ENCODE data around the gene FJX1. TPM values are rescaled to one million over a fixed set of nuclear protein-coding genes. Genes with fewer than 3 reads are reported as not detected.

The FJX1 gene
- total RNA-seq, 1 experiment from 2014 or later: not detected

DNA sequence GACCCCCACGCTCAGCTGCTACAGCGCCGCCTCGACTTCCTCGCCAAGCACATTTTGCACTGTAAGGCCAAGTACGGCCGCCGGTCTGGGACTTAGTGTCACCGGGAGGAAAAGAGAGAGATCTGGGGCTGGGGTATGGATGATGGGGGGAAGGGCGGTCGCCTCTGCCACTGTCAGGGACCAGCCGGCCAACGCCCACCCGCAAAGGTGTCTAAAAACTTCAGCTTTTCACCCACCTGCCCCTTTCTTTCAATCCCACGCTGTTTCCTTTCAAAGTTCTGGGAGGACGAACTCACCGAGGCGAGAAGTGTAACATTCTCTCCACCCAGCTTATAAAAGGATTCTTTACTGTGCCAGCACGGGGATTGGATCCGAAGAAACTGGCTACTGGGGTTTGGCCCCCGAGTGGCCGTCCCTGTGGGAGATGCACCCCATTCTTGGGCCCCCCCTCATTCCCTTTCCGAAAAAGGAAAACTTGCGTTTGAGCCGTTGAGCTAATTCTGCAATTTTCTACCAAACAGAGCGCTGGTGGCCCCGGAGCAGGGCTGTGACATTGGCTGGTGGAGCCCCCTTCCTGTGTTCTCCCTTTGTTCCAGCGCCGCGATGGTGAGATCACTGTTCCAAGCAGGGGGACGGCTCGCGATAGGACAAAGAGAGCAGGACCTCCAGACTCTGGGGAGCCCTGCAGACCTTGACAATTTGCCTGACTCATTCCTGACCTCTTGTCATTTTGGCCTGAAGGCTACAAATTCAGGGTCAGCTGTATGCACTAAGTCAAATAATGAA lies 1.8 kb downstream of the FJX1 start:
- Histone ChIP-seq H2AFZ (ENCODE audit: low read length) (no peak overlapping the region), H3K36me3 (ENCODE audit: insufficient read depth, low read length) (no peaks in the 10 kb centered on the region), H3K9ac (ENCODE audit: low read length) (no peak overlapping the region), H3K4me1 (ENCODE audit: low read length) (no peaks in the 10 kb centered on the region), H4K20me1 (ENCODE audit: insufficient read depth, low read depth, low read length) (no peaks in the 10 kb centered on the region), H3K4me3 (ENCODE audit: low read length) (no peak overlapping the region), H3K9me2 (replicated peaks; ENCODE audit: insufficient read depth, low read length) (no peaks in the 10 kb centered on the region), H3K27me3 (ENCODE audit: low read length) (no peaks in the 10 kb centered on the region), H3K79me2 (ENCODE audit: low read length) (no peaks in the 10 kb centered on the region), H3K27ac (ENCODE audit: low read length) (no peak overlapping the region), H3K9me3 (ENCODE audit: low read length) (no peaks in the 10 kb centered on the region), H3K4me2 (ENCODE audit: low read depth, low read length, poor library complexity, severe bottlenecking) (no peak overlapping the region)
- no peak for DNase-seq

DNA sequence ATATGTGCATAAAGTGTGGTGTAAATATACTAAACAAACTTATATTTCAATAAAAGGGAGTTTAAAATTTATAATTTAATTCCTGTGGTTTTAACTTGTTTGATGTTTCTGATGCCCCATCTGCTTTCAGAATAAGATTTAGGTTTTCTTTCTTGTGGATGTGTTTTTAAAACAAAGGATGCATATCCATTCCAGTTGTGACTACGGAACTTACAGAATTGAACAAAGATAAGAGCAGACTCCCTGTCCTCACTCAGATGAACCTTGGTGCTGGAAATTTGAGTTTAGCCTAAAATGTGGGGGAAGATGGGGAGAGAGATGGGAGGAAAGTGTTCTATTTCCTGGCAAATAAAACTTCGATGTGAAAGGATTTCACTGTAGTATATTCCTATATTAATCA lies 2.5 kb downstream of the FJX1 start:
- Histone ChIP-seq H3K36me3 (ENCODE audit: insufficient read depth, low read length) (no peaks in the 10 kb centered on the region), H3K4me3 (ENCODE audit: low read length) (no peak overlapping the region), H3K4me2 (ENCODE audit: low read depth, low read length, poor library complexity, severe bottlenecking) (no peak overlapping the region), H3K9ac (ENCODE audit: low read length) (no peak overlapping the region), H2AFZ (ENCODE audit: low read length) (no peak overlapping the region), H3K27ac (ENCODE audit: low read length) (no peak overlapping the region), H3K4me1 (ENCODE audit: low read length) (no peaks in the 10 kb centered on the region), H3K27me3 (ENCODE audit: low read length) (no peaks in the 10 kb centered on the region), H3K9me2 (replicated peaks; ENCODE audit: insufficient read depth, low read length) (no peaks in the 10 kb centered on the region), H3K9me3 (ENCODE audit: low read length) (no peaks in the 10 kb centered on the region), H4K20me1 (ENCODE audit: insufficient read depth, low read depth, low read length) (no peaks in the 10 kb centered on the region), H3K79me2 (ENCODE audit: low read length) (no peaks in the 10 kb centered on the region)
- DNase-seq: no peak

DNA sequence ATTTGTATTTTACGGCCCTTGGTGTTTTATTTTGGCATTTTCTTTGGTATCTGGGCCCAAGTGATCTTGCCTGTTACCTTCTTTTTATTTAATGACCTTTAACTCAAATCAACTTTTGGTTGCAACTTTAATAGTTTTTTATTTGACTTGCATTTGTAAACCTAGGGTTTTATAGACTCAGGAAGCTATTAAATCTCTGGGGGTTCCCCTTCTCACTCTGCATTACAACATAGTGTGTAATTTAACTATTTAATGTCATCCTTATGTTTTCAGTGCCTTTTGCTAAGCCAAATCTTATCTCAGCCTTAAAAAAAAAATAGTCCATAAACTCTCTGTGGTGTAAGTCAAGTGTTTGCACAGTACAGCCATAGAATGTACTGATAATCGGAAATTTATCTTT lies 3.4 kb downstream of the FJX1 start:
- H3K4me2 ChIP-seq (ENCODE audit: low read depth, low read length, poor library complexity, severe bottlenecking): no peak overlapping the region
- no peaks in the 10 kb centered on the region for H3K4me1 ChIP-seq (ENCODE audit: low read length)
- H4K20me1 ChIP-seq (ENCODE audit: insufficient read depth, low read depth, low read length): no peaks in the 10 kb centered on the region
- no peaks in the 10 kb centered on the region for H3K27me3 ChIP-seq (ENCODE audit: low read length)
- no peak for DNase-seq
- H3K36me3 ChIP-seq (ENCODE audit: insufficient read depth, low read length): no peaks in the 10 kb centered on the region
- no peak overlapping the region for H3K27ac ChIP-seq (ENCODE audit: low read length)
- no peak overlapping the region for H2AFZ ChIP-seq (ENCODE audit: low read length)
- H3K4me3 ChIP-seq (ENCODE audit: low read length): no peak overlapping the region
- no peaks in the 10 kb centered on the region for H3K79me2 ChIP-seq (ENCODE audit: low read length)
- H3K9me3 ChIP-seq (ENCODE audit: low read length): no peaks in the 10 kb centered on the region
- H3K9ac ChIP-seq (ENCODE audit: low read length): no peak overlapping the region
- H3K9me2 ChIP-seq (replicated peaks; ENCODE audit: insufficient read depth, low read length): no peaks in the 10 kb centered on the region

DNA sequence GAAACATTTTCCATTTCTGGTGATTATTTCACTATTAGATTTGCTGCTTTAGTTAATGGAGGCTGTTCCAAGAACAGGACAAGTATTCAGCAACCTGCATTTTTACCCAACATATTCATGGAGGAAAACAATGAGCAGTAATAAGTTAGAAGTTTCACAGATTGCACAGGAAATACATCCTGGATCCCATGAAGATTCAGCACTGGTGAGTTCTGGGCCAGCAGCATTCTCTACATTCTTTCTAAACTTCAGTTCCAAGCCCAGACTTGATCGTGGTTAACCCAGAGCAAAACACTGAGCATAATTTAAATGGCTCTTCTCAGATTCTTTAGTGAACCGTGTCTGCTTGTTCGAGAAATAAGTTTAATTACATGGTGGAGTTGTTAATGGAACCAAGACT lies 3.8 kb downstream of the FJX1 start:
- Histone ChIP-seq H4K20me1 (ENCODE audit: insufficient read depth, low read depth, low read length) (no peaks in the 10 kb centered on the region), H3K4me2 (ENCODE audit: low read depth, low read length, poor library complexity, severe bottlenecking) (no peak overlapping the region), H3K4me1 (ENCODE audit: low read length) (no peaks in the 10 kb centered on the region), H3K9me3 (ENCODE audit: low read length) (no peaks in the 10 kb centered on the region), H3K36me3 (ENCODE audit: insufficient read depth, low read length) (no peaks in the 10 kb centered on the region), H3K9me2 (replicated peaks; ENCODE audit: insufficient read depth, low read length) (no peaks in the 10 kb centered on the region), H2AFZ (ENCODE audit: low read length) (no peak overlapping the region), H3K4me3 (ENCODE audit: low read length) (no peak overlapping the region), H3K27ac (ENCODE audit: low read length) (no peak overlapping the region), H3K27me3 (ENCODE audit: low read length) (no peaks in the 10 kb centered on the region), H3K79me2 (ENCODE audit: low read length) (no peaks in the 10 kb centered on the region), H3K9ac (ENCODE audit: low read length) (no peak overlapping the region)
- DNase-seq: no peak

DNA sequence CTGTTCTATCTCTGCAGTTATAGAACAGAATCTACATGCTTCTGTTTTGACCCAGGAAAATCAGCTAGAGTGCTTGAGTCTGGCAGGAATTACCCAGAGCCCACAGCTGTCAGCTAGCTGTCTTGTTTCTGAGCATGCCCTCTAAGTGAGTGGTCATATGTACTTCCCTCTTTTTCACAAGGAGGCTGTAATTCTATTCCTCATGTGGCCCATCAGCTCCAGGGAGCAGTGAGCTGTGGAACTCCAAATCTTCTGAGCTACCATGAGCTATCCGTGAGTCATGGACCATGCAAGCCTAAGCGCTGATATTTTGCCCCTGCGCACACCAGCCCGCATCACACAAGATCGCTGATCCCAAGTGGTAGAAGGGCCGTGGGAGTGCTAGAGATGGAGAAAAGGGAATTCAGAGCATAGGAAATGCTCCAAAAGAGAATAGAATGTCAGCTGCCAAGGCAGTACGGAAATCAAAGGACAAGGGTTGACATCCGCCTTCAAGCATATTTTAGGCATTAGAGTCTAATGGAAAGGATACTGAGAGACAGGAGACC lies 5.4 kb downstream of the FJX1 start:
- Histone ChIP-seq H3K9ac (ENCODE audit: low read length) (no peak overlapping the region), H3K4me1 (ENCODE audit: low read length) (no peaks in the 10 kb centered on the region), H3K79me2 (ENCODE audit: low read length) (no peaks in the 10 kb centered on the region), H3K4me3 (ENCODE audit: low read length) (no peak overlapping the region), H2AFZ (ENCODE audit: low read length) (no peak overlapping the region), H3K9me2 (replicated peaks; ENCODE audit: insufficient read depth, low read length) (no peaks in the 10 kb centered on the region), H3K27me3 (ENCODE audit: low read length) (no peaks in the 10 kb centered on the region), H3K4me2 (ENCODE audit: low read depth, low read length, poor library complexity, severe bottlenecking) (no peak overlapping the region), H3K27ac (ENCODE audit: low read length) (no peak overlapping the region), H4K20me1 (ENCODE audit: insufficient read depth, low read depth, low read length) (no peaks in the 10 kb centered on the region), H3K36me3 (ENCODE audit: insufficient read depth, low read length) (no peaks in the 10 kb centered on the region), H3K9me3 (ENCODE audit: low read length) (no peaks in the 10 kb centered on the region)
- no peak for DNase-seq

DNA sequence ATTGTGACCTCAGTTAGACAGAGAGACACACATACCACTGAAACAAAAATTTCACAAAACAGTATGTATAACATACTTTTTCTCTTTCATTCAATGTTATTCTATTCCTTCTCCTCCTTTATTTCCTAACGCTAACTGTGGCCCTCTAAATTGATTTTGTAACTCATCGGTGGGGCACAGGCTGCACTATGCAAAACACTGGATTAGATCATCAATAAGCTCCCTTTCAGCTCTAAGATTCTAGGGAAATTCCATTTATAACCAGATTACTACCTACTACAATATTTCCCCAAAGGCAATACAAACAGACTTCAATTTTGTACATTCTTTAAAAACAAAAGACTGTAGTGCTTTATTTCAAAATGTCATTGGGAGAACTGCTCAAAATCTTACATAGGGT lies 6.1 kb downstream of the FJX1 start:
- Histone ChIP-seq H3K4me1 (ENCODE audit: low read length) (no peaks in the 10 kb centered on the region), H4K20me1 (ENCODE audit: insufficient read depth, low read depth, low read length) (no peaks in the 10 kb centered on the region), H3K27ac (ENCODE audit: low read length) (no peak overlapping the region), H3K9me3 (ENCODE audit: low read length) (no peaks in the 10 kb centered on the region), H3K27me3 (ENCODE audit: low read length) (no peaks in the 10 kb centered on the region), H3K36me3 (ENCODE audit: insufficient read depth, low read length) (no peaks in the 10 kb centered on the region), H3K4me3 (ENCODE audit: low read length) (no peak overlapping the region), H3K4me2 (ENCODE audit: low read depth, low read length, poor library complexity, severe bottlenecking) (no peak overlapping the region), H3K9ac (ENCODE audit: low read length) (no peak overlapping the region), H3K79me2 (ENCODE audit: low read length) (no peaks in the 10 kb centered on the region), H3K9me2 (replicated peaks; ENCODE audit: insufficient read depth, low read length) (no peaks in the 10 kb centered on the region), H2AFZ (ENCODE audit: low read length) (no peak overlapping the region)
- no peak for DNase-seq

DNA sequence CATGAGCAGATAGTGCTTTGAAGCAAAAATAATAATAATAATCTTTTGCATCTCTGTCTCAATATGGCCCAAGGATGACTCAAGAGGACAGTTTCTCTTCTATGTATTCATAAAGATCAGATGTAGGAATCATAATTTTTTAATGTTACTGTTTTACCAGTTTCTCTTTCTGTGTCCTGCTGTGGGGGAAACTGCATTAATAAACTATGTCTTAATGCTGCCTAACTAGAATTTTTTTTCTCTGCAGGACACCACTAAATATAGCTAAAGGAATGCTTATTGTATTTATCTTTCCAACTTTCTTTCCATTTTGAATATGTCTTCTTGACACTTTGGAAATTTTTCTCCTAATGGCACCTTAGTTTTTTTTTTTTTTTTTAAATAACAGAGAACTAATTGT lies 6.5 kb downstream of the FJX1 start:
- Histone ChIP-seq H3K79me2 (ENCODE audit: low read length) (no peaks in the 10 kb centered on the region), H3K4me3 (ENCODE audit: low read length) (no peak overlapping the region), H3K36me3 (ENCODE audit: insufficient read depth, low read length) (no peaks in the 10 kb centered on the region), H3K9me2 (replicated peaks; ENCODE audit: insufficient read depth, low read length) (no peaks in the 10 kb centered on the region), H3K27ac (ENCODE audit: low read length) (no peak overlapping the region), H3K9me3 (ENCODE audit: low read length) (no peaks in the 10 kb centered on the region), H3K27me3 (ENCODE audit: low read length) (no peaks in the 10 kb centered on the region), H3K9ac (ENCODE audit: low read length) (no peak overlapping the region), H2AFZ (ENCODE audit: low read length) (no peak overlapping the region), H3K4me1 (ENCODE audit: low read length) (no peaks in the 10 kb centered on the region), H4K20me1 (ENCODE audit: insufficient read depth, low read depth, low read length) (no peaks in the 10 kb centered on the region), H3K4me2 (ENCODE audit: low read depth, low read length, poor library complexity, severe bottlenecking) (no peak overlapping the region)
- DNase-seq: no peak

DNA sequence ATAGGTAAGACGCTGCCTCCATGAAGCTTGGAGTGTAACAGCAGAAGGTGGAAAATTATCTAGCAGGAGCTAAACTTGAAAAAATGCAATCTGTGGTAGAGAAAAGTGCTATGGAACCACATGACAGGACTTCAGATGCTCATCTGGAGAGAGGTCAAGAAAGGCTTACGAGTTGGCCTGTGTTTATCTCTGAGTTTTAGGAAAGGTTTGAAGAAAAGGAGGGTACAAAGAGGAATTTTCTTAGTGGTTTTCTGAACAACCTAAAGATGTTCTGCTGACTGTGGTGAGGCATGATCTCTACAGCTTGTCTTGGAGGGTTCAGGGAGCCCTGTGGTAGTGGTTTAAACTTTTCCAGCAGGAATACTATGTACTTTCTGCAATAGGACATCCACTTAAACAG lies 8.2 kb downstream of the FJX1 start:
- Histone ChIP-seq H3K27me3 (ENCODE audit: low read length) (no peaks in the 10 kb centered on the region), H3K27ac (ENCODE audit: low read length) (no peak overlapping the region), H3K9me2 (replicated peaks; ENCODE audit: insufficient read depth, low read length) (no peaks in the 10 kb centered on the region), H2AFZ (ENCODE audit: low read length) (no peak overlapping the region), H3K36me3 (ENCODE audit: insufficient read depth, low read length) (no peaks in the 10 kb centered on the region), H3K4me2 (ENCODE audit: low read depth, low read length, poor library complexity, severe bottlenecking) (no peak overlapping the region), H3K79me2 (ENCODE audit: low read length) (no peaks in the 10 kb centered on the region), H3K4me1 (ENCODE audit: low read length) (no peaks in the 10 kb centered on the region), H3K9me3 (ENCODE audit: low read length) (no peaks in the 10 kb centered on the region), H4K20me1 (ENCODE audit: insufficient read depth, low read depth, low read length) (no peaks in the 10 kb centered on the region), H3K4me3 (ENCODE audit: low read length) (no peak overlapping the region), H3K9ac (ENCODE audit: low read length) (no peak overlapping the region)
- DNase-seq: no peak
